Measurements from ENCODE around the gene NFRKB. TPM values are rescaled to one million over a fixed set of nuclear protein-coding genes. Genes with fewer than 3 reads are reported as not detected.

The NFRKB gene
- total RNA-seq, 1 experiment from 2014 or later, result 27.4 TPM

GRCh38 chr11:129864811-129865210, 30.6 kb downstream of the NFRKB start:
- ChIA-PET POLR2A (no interaction called here), RAD21 (ENCODE audit: low non-redundant PET in 1 of 2, low total read pairs in 2 of 2, uncharacterized antibody in 2 of 2, unreplicated experiment in 2 of 2) (no interaction called here), CTCF (no interaction called here)
- TF ChIP-seq TCF7L2 (IDR thresholded peaks at IDR 0.05; ENCODE audit: borderline replicate concordance, extremely low read depth, insufficient read depth, insufficient read length) (no peak), RAD21 (IDR thresholded peaks at IDR 0.05; ENCODE audit: low read depth) (no peak), ATF3 (IDR thresholded peaks at IDR 0.05) (no peak), SRF (IDR thresholded peaks at IDR 0.05; ENCODE audit: low read depth) (no peak), ELF1 (IDR thresholded peaks at IDR 0.05; ENCODE audit: borderline replicate concordance, low read depth) (no peak), POLR2A (IDR thresholded peaks at IDR 0.05; ENCODE audit: borderline replicate concordance, extremely low read depth, insufficient read depth, insufficient read length) (no peak), SP1 (IDR thresholded peaks at IDR 0.05; ENCODE audit: low read depth) (no peak), FOSL1 (IDR thresholded peaks at IDR 0.05; ENCODE audit: low read depth) (no peak), YY1 (IDR thresholded peaks at IDR 0.05; ENCODE audit: extremely low read depth, insufficient replicate concordance, low read depth, low read length) (no peak), EZH2phosphoT487 (IDR thresholded peaks at IDR 0.05; ENCODE audit: borderline replicate concordance) (no peak)
- BruUV-seq (replicated peaks), result no TSS peak
- no peaks in the 10 kb centered on the region for H3K79me2 ChIP-seq (ENCODE audit: insufficient read depth, low read length)
- H3K4me3 ChIP-seq (replicated peaks in 1 of 2; ENCODE audit: low read depth in 1 of 2, low read length in 2 of 2), result no peak overlapping the region
- no peak overlapping the region for H3K9ac ChIP-seq (ENCODE audit: low read length)
- no peaks in the 10 kb centered on the region for H3K27me3 ChIP-seq (ENCODE audit: insufficient read depth, low read length)
- no peak overlapping the region for H3K27ac ChIP-seq (ENCODE audit: low read depth, low read length)
- no peaks in the 10 kb centered on the region for H3K9me2 ChIP-seq (ENCODE audit: insufficient read depth)
- H2AFZ ChIP-seq (ENCODE audit: low read depth, low read length, poor library complexity, severe bottlenecking), result no peak overlapping the region
- peaks cover 15 to 16% of the 10 kb centered on the region in 2 experiments for H3K4me1 ChIP-seq (ENCODE audit: control insufficient read depth in 1 of 2, insufficient read depth in 2 of 2, low read length in 2 of 2)
- peaks cover 29 to 34% of the 10 kb centered on the region in 2 experiments for H3K36me3 ChIP-seq (ENCODE audit: control insufficient read depth in 1 of 2, insufficient read depth in 2 of 2, low read length in 2 of 2)
- DNase-seq (ENCODE audit: low read depth, low spot score) (no peak), ATAC-seq (no peak)
- no peak overlapping the region for H3K4me2 ChIP-seq (ENCODE audit: low read length)
- no peaks in the 10 kb centered on the region for H4K20me1 ChIP-seq (ENCODE audit: insufficient read depth)
- intact Hi-C loops (cut with micrococcal nuclease), result no loop called here
- no peaks in the 10 kb centered on the region for H3K9me3 ChIP-seq (ENCODE audit: control insufficient read depth in 1 of 2, insufficient read depth in 1 of 2, low read depth in 1 of 2, low read length in 2 of 2)
